GM19324 (cell line): ENCODE results near the gene SAMD4A.
A peak's percentile ranks its signal among the peaks of the same experiment; 100 is the strongest.

Experiments
- ATAC-seq: cut with Tn5 transposase; IDR thresholded peaks from one replicate; pipeline ENCODE4 v1.9.1; 2021; ENCODE audit warnings: mild to moderate bottlenecking, moderate library complexity; ENCODE audit not compliant: unreplicated experiment, low FRiP score

Gene SAMD4A

GRCh38 chr14:54652188-54652587 is 85.3 kb downstream of the SAMD4A start:
- ATAC-seq: no peak

- ATAC-seq: no peak
Observed at GRCh38 chr14:54652605-54653052, 85.7 kb downstream of the SAMD4A start.

GRCh38 chr14:54653712-54654469 is 87.0 kb downstream of the SAMD4A start:
- no peak for ATAC-seq

- no peak for ATAC-seq
Observed at GRCh38 chr14:54654605-54655004, 87.7 kb downstream of the SAMD4A start.

- no peak for ATAC-seq
Observed at GRCh38 chr14:54658836-54659235, 91.9 kb downstream of the SAMD4A start.

GRCh38 chr14:54659365-54659764 is 92.4 kb downstream of the SAMD4A start:
- ATAC-seq: no peak

GRCh38 chr14:54660604-54661111 is 93.7 kb downstream of the SAMD4A start:
- no peak for ATAC-seq

GRCh38 chr14:54662491-54663133 is 95.7 kb downstream of the SAMD4A start:
- ATAC-seq: no peak

- no peak for ATAC-seq
Observed at GRCh38 chr14:54664961-54665360, 98.0 kb downstream of the SAMD4A start.

GRCh38 chr14:54665946-54666345 is 99.0 kb downstream of the SAMD4A start:
- no peak for ATAC-seq

- no peak for ATAC-seq
Observed at GRCh38 chr14:54667026-54667744, 100.3 kb downstream of the SAMD4A start.

- no peak for ATAC-seq
Observed at GRCh38 chr14:54667764-54668163, 100.8 kb downstream of the SAMD4A start.

GRCh38 chr14:54669721-54670561 is 103.0 kb downstream of the SAMD4A start:
- no peak for ATAC-seq

GRCh38 chr14:54671537-54671936 is 104.6 kb downstream of the SAMD4A start:
- ATAC-seq: no peak

- no peak for ATAC-seq
Observed at GRCh38 chr14:54672181-54672580, 105.3 kb downstream of the SAMD4A start.

- no peak for ATAC-seq
Observed at GRCh38 chr14:54672688-54673087, 105.8 kb downstream of the SAMD4A start.

GRCh38 chr14:54673193-54674045 is 106.5 kb downstream of the SAMD4A start:
- ATAC-seq: no peak

GRCh38 chr14:54674046-54674741 is 107.3 kb downstream of the SAMD4A start:
- ATAC-seq: peak; percentile 54
